PC-3 (cell line): ENCODE measurements around the gene SEPTIN8.

Experiments used
- EZH2 ChIP-seq: fragments of 300-600 bp; sonication (generic); IDR thresholded peaks from one replicate; pipeline ENCODE4 v1.6.1; 2017; ENCODE audit warnings: antibody characterized with exemption, mild to moderate bottlenecking, low read length; ENCODE audit not compliant: unreplicated experiment
- TF ChIP-seq, protein P1 (sequence below): fragments of 300-600 bp; sonication (generic); conservative IDR thresholded peaks from 2 replicates; pipeline ENCODE4 v1.5.1; 2017; ENCODE audit warnings: antibody characterized with exemption, low read depth, mild to moderate bottlenecking, low read length

DNA sequence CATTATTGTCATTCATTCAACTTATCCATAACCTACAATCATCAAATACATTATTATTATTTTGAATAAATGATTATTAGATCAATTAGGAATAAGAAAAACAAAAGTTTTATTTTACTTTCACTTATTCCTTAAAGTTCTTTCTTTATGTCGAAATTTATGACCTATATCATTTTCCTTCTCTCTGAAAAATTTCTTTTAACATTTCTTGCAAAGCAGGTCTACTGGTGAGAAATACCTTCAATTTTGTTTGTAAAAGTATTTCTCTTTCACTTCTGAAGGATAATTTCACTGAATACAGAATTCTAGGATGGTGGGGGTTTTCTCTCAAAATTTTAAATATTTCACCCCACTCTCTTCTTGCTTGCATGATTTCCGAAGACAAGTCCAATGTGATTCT is 32.4 kb downstream of the SEPTIN8 start:
- TF ChIP-seq, protein P1, sequence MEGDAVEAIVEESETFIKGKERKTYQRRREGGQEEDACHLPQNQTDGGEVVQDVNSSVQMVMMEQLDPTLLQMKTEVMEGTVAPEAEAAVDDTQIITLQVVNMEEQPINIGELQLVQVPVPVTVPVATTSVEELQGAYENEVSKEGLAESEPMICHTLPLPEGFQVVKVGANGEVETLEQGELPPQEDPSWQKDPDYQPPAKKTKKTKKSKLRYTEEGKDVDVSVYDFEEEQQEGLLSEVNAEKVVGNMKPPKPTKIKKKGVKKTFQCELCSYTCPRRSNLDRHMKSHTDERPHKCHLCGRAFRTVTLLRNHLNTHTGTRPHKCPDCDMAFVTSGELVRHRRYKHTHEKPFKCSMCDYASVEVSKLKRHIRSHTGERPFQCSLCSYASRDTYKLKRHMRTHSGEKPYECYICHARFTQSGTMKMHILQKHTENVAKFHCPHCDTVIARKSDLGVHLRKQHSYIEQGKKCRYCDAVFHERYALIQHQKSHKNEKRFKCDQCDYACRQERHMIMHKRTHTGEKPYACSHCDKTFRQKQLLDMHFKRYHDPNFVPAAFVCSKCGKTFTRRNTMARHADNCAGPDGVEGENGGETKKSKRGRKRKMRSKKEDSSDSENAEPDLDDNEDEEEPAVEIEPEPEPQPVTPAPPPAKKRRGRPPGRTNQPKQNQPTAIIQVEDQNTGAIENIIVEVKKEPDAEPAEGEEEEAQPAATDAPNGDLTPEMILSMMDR: no peak
- no peak for TF ChIP-seq EZH2
